Heart left ventricle (tissue), 16 donors: ENCODE results near the gene NOTUM. TPM values are rescaled to one million over a fixed set of nuclear protein-coding genes. Genes with fewer than 3 reads are reported as not detected.

Experiments used
- ATAC-seq, 4 donors: fragments of 200-7000 bp; cut with Tn5 transposase; one replicate each; pipeline ENCODE4 v1.9.1; 2020 to 2022; ENCODE audit warnings: moderate library complexity in 4 of 4, mild to moderate bottlenecking in 3 of 4, moderate number of reproducible peaks in 1 of 4
- DNase-seq, 5 donors: peaks; one replicate each; pipeline ENCODE4 v3.0.0-alpha.2; 2020
- H3K27ac ChIP-seq, 12 donors: fragments of 200-600 bp; sonication (generic) in 4 of 12; one replicate each; pipeline versions ENCODE4 v1.5.0 to v1.8.0; 2016 to 2022; ENCODE audit warnings: mild to moderate bottlenecking in 2 of 12
- H3K27me3 ChIP-seq, 9 donors: fragments of 200-600 bp; sonication (generic) in 2 of 9; one replicate each; pipeline versions ENCODE4 v1.5.1 to v1.8.0; 2016 to 2022; ENCODE audit warnings: mild to moderate bottlenecking in 3 of 9
- H3K36me3 ChIP-seq, 9 donors: fragments of 200-600 bp; sonication (generic) in 2 of 9; one replicate each; pipeline versions ENCODE4 v1.5.0 to v1.8.0; 2018 to 2022; ENCODE audit warnings: mild to moderate bottlenecking in 2 of 9
- H3K4me1 ChIP-seq, 12 donors: fragments of 200-600 bp; sonication (generic) in 4 of 12; one replicate each; pipeline versions ENCODE4 v1.5.0 to v1.8.0; 2016 to 2022; ENCODE audit warnings: mild to moderate bottlenecking in 3 of 12
- H3K4me3 ChIP-seq, 12 donors: fragments of 200-600 bp; sonication (generic) in 4 of 12; one replicate each; pipeline versions ENCODE4 v1.5.0 to v1.8.0; 2017 to 2022; ENCODE audit warnings: mild to moderate bottlenecking in 9 of 12, moderate library complexity in 4 of 12
- H3K9me3 ChIP-seq, 12 donors: fragments of 200-600 bp; sonication (generic) in 4 of 12; one replicate each; pipeline versions ENCODE4 v1.5.0 to v1.8.0; 2016 to 2022; ENCODE audit warnings: mild to moderate bottlenecking in 1 of 12
- POLR2A ChIP-seq, 2 donors: fragments of 450-650 bp; IDR thresholded peaks; one replicate each; pipeline ENCODE4 v1.6.1; 2017; ENCODE audit warnings: antibody characterized with exemption in 2 of 2, mild to moderate bottlenecking in 2 of 2, moderate library complexity in 2 of 2
- WGBS, 4 donors: extraction: QIAGEN DNeasy Blood & Tissue Kit in 2 of 4; methylation state at CpG; one replicate each; pipeline versions ENCODE4 v1.1.5 to v1.1.7; 2013 to 2018; 5-methylcytosine and 5-hydroxymethylcytosine counted together
- intact Hi-C, 10 donors: fragments of 100-400 bp; cut with DNase I; formaldehyde crosslinking; loops; one replicate each; pipeline versions ENCODE4 v1.11.1 to v1.14.2; 2022
- polyA plus RNA-seq, 2 donors: library from polyadenylated mRNA; stranded (reverse); fragments of 200-250 nt; gene quantifications; one replicate each; pipeline ENCODE4 v1.2.3, GENCODE V29; 2013
- total RNA-seq, 9 donors: library from RNA; depleted of rRNA in 2 of 9; stranded (reverse); fragments of >200 nt in 2 of 9; fragmentation: NEBNext Ultra II Directional in 3 of 9; extraction: Animal tissue kit (Norgen Biotek cat#: 25700) in 3 of 9; gene quantifications; one replicate each; pipeline versions ENCODE4 v1.1.0 to v1.2.4, GENCODE V29; 2016 to 2023
- TF ChIP-seq, protein P1 (sequence below), 12 donors: fragments of 200-600 bp; sonication (generic) in 4 of 12; IDR thresholded peaks; one replicate each; pipeline versions ENCODE4 v1.5.0 to v1.8.0; 2018 to 2022; ENCODE audit warnings: antibody characterized with exemption in 12 of 12, mild to moderate bottlenecking in 5 of 12
- donor health status: ischemic (EF 13 %, LVEDD 7.1; RV severe dilation, severe dysfunction).
- donor health status: healthy with polysubstance abuse.
- donor health status: DM: no; HTN: yes; CAD: no.
- donor health status: DM: no; HTN: no; CAD: no.
- donor health status: ischemic (EF 25% LVEDD 6.9; RV normal size, moderate dysfunction).
- donor health status: ischemic (EF 25% LVEDD 5.7; RV mildly dilated, moderate dysfunction).
- donor health status: healthy.
- donor health status: DM: yes; HTN: yes; CAD: no.
- donor health status: ischemic (EF 35%, LVEDD 5.7; RV mildly dilated, moderate dysfunction).
- donor health status: nonischemic (EF 11% LVEDD 7.7; RV severe dilation, severe dysfunction).
- donor health status: DM: yes; HTN: yes; CAD: no.
- donor health status: PGD.
- donor health status: ischemic (EF 29% LVEDD 5.4; RV normal size, mild dysfunction).
- donor health status: nonischemic (EF 23%, LVEDD 6.1; RV moderate dilation, normal function).

NOTUM gene
- total and polyA plus RNA-seq, 11 donors, result 0.25 to 1.6 (median 0.56) TPM; not detected in 3

DNA sequence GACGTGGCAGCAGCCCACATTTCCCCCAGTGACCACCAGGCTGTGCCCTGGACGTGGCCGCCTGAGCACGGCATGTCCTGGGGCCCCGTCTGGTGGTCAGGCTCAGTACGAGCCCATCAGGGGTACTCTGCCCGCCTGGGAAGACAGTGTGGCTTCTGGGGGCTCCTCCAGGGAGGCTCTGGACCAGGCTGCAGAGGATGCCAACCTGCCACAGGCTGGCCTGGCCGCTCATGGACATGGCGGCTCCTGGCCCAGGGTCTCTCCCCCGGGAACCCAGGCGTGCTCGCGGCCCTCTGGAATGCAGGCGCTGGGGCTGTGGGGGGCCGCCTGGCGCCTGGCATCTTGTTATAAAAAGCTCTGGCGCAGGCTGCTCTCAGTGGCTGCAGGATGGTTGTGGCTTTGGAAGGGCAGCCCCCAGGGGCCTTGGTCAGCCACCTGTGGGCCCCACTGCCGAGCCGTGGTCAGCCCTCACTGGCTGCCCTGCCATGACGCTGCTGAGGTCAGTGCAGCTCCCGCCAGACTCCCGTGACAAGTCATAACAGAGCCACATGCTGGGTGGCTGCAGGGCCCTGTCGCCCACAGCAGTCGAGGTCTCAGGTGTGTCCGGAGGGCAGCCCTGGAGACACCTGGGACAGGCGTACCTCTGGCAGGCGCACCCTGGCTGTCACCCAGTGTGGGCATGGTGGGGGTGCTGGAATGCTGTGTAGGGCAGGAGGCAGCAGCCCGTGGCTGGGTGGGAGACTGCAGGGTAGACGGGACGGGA lies 46.7 kb upstream of the NOTUM start:
- intact Hi-C loops, result no loop called here
- Histone ChIP-seq H3K4me3 (no peak overlapping the region), H3K36me3 (peaks cover 0 to 9% (median 0%) of the 10 kb centered on the region in 9 donors), H3K9me3 (no peaks in the 10 kb centered on the region), H3K4me1 (peaks cover 0 to 53% (median 22%) of the 10 kb centered on the region in 12 donors), H3K27ac (no peak overlapping the region), H3K27me3 (no peaks in the 10 kb centered on the region)
- WGBS, 4 donors, result 71 to 81% (median 77%) methylated on average over 17 to 30 of the region's 30 CpGs
- no peak for ATAC-seq
- DNase-seq, result no peak
- TF ChIP-seq POLR2A (IDR thresholded peaks at IDR 0.05), result no peak
- TF ChIP-seq, protein P1, sequence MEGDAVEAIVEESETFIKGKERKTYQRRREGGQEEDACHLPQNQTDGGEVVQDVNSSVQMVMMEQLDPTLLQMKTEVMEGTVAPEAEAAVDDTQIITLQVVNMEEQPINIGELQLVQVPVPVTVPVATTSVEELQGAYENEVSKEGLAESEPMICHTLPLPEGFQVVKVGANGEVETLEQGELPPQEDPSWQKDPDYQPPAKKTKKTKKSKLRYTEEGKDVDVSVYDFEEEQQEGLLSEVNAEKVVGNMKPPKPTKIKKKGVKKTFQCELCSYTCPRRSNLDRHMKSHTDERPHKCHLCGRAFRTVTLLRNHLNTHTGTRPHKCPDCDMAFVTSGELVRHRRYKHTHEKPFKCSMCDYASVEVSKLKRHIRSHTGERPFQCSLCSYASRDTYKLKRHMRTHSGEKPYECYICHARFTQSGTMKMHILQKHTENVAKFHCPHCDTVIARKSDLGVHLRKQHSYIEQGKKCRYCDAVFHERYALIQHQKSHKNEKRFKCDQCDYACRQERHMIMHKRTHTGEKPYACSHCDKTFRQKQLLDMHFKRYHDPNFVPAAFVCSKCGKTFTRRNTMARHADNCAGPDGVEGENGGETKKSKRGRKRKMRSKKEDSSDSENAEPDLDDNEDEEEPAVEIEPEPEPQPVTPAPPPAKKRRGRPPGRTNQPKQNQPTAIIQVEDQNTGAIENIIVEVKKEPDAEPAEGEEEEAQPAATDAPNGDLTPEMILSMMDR (IDR thresholded peaks at IDR 0.05), result no peak

DNA sequence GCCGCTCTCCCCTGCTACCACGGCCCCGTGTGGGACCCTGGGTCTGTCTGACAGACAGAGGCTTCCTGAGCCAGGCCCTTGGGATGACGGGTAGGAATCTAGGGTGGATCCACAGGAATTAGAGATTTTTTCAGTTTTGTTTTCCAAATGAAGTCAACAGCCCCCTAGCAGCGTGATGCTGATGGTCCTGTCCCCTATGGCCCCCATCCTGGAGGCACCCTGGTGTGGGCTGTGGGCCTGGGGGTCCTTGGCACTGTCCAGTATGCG lies 46.2 kb upstream of the NOTUM start:
- H3K4me3 ChIP-seq, result no peak overlapping the region
- no peak for ATAC-seq
- H3K36me3 ChIP-seq, result peaks cover 0 to 9% (median 0%) of the 10 kb centered on the region in 9 donors
- H3K9me3 ChIP-seq, result no peaks in the 10 kb centered on the region
- H3K4me1 ChIP-seq, result peaks cover 0 to 48% (median 21%) of the 10 kb centered on the region in 12 donors
- intact Hi-C loops, result no loop called here
- no peaks in the 10 kb centered on the region for H3K27me3 ChIP-seq
- WGBS, 4 donors, result 84 to 90% (median 88%) methylated on average over 5 to 6 of the region's 6 CpGs
- no peak for TF ChIP-seq POLR2A (IDR thresholded peaks at IDR 0.05)
- TF ChIP-seq, protein P1 (IDR thresholded peaks at IDR 0.05), result no peak
- peak overlapping the region in 1 of 12 donors; percentile 1 for H3K27ac ChIP-seq
- DNase-seq, result no peak

DNA sequence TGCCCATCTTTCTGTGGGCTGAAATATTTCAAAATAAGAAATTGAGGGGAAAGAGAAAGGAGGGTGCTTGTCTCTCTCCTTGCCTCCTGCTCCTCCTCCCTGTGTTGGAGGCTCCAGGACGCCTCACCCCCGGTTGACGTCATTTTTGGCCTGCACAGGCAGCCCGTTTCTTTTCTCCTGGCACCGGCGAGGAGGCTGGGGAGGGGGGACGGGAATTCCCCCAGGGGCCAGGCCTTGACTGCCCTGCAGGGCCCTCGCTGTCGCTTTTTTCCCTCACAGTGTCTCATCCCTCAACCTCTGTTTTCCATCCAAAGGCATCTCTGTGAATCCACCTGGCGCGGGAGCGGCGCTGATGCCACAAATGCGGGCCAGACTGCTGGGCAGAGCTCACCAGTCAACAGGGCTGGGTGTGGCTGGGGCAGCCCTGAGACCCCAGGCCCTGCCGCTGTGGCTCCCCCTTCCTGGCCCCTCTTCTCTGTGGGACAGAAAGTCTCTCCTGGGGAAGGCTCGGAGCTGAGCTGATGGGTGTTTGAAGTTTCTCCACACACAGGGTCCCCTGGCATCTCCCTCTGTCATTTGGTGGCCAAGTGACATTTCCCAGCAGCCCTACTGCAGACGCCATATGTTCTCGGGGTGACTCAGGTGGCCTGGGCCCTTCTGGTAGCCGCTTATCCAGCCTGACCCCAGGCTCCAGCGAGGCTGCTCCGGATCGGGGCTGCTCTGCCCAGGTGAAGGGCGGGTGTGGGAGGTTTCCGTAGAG lies 45.7 kb upstream of the NOTUM start:
- TF ChIP-seq, protein P1 (IDR thresholded peaks at IDR 0.05), result no peak
- TF ChIP-seq POLR2A (IDR thresholded peaks at IDR 0.05), result no peak
- intact Hi-C loops, result no loop called here
- Histone ChIP-seq H3K27ac (peak overlapping the region in 3 of 12 donors; percentile 1 to 46 (median 24)), H3K27me3 (no peaks in the 10 kb centered on the region), H3K36me3 (peaks cover 0 to 5% (median 0%) of the 10 kb centered on the region in 9 donors), H3K9me3 (no peaks in the 10 kb centered on the region), H3K4me1 (peaks cover 0 to 48% (median 21%) of the 10 kb centered on the region in 12 donors), H3K4me3 (no peak overlapping the region)
- ATAC-seq, result peak in 3 of 4 donors; percentile 36 to 53 (median 38)
- peak in 3 of 5 donors; percentile 51 to 73 (median 55) for DNase-seq
- 57 to 61% (median 59%) methylated on average over 22 to 24 of the region's 24 CpGs for WGBS, 4 donors

DNA sequence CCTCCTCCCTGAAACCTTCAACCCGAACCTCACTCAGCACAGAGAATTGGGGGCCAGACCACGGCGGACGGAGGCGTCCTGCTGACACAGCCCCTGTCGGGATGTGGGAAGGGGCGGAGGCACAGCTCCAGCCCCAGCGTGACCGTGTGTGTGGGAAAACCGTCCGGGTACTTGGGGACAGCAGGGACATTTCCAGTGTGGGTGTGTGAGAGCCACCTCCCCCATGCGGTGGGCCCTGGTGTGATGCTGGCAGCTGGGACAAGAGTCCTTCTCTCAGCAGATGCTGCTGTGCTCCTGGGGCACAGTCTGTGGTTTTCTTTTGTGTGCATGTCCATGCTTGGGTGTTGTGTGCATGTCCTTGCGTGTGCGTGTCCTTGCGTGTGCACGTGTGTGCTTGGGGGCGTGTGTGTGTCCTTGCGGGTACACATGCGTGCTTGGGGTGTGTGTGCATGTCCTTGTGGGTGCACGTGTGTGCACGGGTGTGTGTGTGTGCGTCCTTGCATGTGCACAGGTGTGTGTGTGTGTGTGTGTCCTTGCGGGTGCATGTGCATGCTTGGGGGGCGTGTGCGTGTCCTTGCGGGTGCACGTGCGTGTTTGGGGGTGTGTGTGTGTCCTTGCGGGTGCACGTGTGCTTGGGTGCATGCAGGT lies 44.8 kb upstream of the NOTUM start:
- ATAC-seq, result no peak
- no peaks in the 10 kb centered on the region for H3K27me3 ChIP-seq
- H3K9me3 ChIP-seq, result no peaks in the 10 kb centered on the region
- no peak overlapping the region for H3K27ac ChIP-seq
- H3K4me1 ChIP-seq, result peaks cover 0 to 48% (median 21%) of the 10 kb centered on the region in 12 donors
- TF ChIP-seq, protein P1 (IDR thresholded peaks at IDR 0.05), result no peak
- TF ChIP-seq POLR2A (IDR thresholded peaks at IDR 0.05), result no peak
- intact Hi-C loops, result no loop called here
- DNase-seq, result no peak
- WGBS, 4 donors, result 87 to 91% (median 90%) methylated on average over 29 to 30 of the region's 30 CpGs
- H3K4me3 ChIP-seq, result no peak overlapping the region
- no peaks in the 10 kb centered on the region for H3K36me3 ChIP-seq
